Cardiac septum (tissue), 1 donor: ENCODE data around the gene SLC19A1. TPM values are rescaled to one million over a fixed set of nuclear protein-coding genes. Genes with fewer than 3 reads are reported as not detected.

Experiments
- DNase-seq: peaks from one replicate; pipeline ENCODE4 v3.0.0-alpha.2; 2020; ENCODE audit warnings: low spot score
- intact Hi-C: fragments of 100-400 bp; cut with DNase I; formaldehyde crosslinking; loops from one replicate; pipeline ENCODE4 v1.14.0; 2022
- total RNA-seq: library from RNA; stranded (reverse); fragmentation: NEBNext Ultra II Directional; extraction: Animal tissue kit (Norgen Biotek cat#: 25700); gene quantifications from one replicate; pipeline ENCODE4 v1.2.1, GENCODE V29; 2021
- donor health status: DM: no; HTN: no; CAD: no.

Gene SLC19A1
- total RNA-seq, 1 donor from 2014 or later: 2.7 TPM

DNA sequence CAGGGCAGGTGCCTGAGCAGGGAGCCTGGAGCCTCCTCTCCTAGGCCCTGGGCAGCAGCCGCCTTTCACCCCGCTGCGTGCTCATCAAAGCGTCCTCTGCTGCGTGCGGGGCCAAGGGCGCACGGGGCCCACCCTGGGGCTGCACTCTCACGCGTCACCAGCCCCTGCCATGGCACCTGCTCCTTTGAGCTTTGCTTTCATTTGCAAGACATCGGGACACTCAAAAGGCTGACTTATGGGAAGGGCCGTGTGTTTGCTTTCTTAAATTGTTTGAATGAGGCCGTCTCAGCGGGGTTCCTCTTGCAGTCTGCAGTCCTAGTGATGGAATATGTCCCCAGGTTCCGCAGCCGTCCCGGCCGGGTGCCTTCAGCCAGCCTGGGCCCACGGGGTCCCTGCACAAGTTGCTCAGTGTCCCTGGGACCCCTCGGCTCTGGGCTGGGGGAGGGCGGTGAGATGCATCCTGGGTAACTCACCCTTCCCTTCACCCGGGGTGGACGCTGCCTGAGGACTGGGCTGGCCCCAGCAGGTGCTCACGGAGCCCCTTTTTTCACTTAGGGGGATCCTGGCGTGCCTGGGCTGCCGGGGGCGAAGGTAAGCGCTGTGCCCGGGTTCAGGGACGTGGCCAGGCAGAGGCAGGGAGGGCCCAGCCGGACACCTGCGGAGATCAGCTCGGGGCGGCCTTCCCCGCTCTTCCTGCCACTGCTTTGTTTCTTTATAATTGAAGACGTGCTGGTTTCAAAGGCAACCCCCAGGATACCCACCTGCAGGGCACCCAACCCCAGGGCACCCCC, 53.1 kb downstream of the SLC19A1 start:
- no peak for DNase-seq
- intact Hi-C loops: no loop called here

DNA sequence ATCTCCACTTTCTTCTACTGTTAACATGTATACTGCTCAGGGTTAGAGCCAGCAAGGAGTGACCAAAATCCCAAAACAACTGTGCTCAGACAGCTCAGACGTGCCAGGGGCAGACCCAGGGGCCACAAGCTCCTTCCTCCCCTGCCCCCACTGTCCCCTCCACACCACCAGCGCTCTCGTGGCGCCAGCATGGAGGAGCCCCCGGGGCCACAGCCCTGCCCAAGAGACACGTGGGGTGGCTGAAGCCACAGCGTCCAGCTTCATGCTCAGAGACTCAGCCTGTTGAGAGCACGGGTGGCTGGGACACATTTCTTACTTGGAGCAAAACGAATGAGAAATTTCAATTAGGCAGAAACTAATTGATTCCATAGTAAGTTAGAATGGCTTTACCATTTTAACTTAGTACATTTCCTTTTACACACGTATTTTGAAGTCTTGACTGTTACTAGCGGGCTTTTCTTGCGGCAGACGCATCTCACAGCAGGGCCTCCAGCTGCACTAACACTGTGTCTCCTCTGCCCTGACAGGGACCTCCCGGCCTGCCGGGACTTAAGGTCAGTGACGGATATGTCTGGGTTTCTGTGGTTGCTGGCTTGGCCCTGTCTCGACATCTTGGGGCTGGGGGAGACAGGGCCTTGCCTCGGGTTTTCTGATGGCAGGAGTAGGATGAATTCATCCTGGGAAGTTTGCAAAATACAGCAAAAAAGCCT, 54.2 kb downstream of the SLC19A1 start:
- intact Hi-C loops: no loop called here
- DNase-seq: no peak

DNA sequence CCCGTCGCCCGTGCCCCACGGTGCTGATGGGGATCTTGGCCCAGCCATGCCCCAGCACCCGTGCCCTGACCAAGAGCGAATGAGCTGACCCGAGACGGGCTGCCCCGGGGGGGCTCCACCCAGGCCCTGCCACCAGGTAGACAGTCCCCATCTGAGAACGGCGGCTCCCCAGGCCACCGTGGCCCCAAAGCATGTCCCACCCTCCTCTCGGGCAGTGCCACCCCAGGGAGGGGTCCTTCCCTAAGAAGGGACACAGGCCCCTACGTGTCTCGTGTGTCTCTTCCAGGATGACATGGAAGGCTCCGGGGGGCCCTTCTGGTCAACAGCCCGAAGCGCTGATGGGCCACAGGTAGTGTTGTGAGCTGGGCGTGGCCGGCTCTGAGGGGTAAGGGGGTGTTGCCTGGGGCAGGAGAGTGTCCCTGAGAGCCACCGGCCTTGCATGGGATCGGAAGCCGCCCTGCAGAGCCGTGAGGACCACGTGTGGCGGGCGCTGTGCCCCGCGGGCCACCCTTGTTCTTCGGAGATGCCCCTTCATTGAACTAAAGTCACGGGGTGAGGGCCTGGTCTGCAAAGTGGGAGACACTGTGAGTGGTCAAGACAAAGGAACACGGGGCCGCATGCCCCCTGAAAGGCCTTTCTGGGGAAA, 55.0 kb downstream of the SLC19A1 start:
- intact Hi-C loops: no loop called here
- DNase-seq: no peak

DNA sequence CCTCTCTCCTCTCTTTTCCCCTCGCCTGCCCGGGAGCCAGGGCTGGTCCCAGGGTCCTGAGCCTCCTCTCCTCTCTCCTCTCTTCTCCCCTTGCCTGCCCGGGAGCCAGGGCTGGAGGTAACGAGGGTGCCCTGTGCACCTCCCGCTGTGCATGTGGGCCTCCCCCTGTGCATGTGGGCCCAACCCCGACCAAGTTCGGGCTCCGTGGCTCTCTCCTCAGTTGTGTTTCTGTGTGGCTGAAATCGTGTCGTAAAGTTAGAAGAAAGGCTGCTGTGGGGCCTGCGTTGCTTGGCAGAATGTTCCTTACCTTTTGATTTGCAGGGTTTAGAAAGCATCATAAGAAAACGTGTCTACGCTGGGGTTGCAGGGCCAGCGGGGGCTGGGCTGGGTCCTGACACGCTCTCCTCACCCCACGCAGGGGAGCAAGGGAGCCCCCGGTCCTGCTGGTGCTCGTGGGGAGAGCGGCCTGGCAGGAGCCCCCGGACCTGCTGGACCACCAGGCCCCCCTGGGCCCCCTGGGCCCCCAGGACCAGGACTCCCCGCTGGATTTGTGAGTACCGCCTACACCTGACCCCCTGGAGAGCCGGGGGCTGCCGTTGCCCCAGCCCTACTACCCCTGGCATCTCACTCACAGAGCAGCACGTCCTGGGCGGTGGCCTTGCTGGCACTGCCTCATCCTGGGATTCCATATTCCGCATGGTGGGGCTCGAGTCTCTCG, 55.6 kb downstream of the SLC19A1 start:
- intact Hi-C loops: no loop called here
- no peak for DNase-seq

DNA sequence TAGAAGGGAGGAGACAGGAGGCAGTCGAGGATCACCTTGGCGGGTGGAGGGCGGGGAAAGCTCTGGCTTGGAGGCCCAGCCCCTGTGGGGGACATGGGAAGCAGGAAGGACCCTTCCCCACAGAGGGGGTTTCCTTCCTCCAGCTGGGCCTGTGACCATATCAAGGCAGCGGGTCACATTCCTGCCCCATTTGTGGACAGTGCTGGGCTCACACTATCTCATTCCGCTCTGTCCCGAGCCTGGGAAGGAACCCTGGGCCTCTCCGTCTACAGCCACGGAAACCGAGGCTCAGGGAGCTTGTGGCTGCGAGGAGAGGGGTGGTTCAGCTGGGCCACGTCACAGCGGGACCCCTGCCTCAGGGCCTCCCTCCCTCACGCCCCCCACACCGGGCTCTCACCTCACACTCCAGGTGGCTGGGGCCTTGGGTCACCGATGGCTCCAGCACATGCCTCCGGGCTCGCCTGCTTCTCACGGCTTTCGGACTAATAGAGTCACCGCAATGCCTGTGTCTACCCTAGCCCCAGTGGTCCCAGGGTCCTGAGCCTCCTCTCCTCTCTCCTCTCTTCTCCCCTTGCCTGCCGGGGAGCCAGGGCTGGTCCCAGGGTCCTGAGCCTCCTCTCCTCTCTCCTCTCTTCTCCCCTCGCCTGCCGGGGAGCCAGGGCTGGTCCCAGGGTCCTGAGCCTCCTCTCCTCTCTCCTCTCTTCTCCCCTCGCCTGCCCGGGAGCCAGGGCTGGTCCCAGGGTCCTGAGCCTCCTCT, 56.4 kb downstream of the SLC19A1 start:
- DNase-seq: no peak
- intact Hi-C loops: no loop called here

DNA sequence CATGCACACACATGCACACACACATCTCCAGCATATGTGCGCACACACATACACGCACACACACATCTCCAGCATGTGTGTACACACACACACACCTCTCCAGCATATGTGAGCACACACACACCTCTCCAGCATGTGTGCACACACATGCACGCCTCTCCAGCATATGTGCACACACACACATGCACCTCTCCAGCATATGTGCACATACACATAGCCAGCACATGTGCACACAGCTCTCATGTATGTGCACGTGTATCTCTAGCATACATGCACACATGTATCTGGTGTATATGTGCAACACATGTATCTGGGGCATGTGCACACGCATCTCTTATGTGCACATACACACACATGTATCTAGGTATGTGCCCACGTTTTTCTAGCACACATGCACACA, 57.9 kb downstream of the SLC19A1 start:
- no peak for DNase-seq
- intact Hi-C loops: no loop called here

DNA sequence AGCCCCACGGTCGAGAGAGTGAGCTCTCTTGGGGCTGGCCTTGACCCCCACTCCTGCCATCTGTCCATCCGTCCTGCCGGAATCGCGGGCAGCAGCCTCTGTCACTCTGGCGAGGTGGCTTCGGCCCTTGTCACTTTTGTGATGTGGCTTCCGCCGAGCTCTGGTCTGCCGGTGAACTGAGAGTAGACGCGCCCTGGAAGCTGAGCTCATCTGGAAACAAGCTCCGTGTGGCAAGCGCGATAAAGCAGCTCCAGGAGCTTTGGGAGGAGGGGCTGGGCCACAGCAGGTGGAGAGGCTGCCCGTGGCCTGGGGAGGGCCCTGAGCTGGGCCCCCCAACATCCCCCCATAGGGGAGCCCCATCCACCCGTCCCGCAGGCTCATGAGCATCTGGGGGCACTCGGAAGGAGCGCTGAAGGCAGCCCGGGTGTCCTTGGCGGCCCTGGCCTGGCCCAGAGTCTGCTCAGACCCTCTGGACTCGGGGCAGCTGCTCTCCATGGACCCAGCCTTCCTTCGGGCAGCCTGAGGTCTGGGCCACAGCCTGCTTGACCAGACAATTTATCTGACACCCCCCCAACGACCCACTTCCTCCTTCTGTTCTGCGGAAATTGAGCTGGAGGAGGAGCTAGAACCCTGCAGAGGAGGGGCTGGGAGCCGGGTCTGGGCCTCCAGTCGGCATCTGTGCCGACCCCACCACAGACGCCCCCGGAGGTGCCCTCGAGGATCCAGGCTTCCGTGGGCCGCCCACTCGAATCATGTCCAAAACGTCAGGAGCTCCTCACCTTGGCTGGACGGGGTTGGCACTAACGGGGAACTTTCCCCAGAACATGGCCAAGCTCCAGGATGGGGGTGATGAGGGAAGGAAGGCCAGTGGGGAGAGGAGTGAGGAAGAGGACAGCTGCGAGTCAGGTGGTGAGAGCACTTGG, 59.1 kb downstream of the SLC19A1 start:
- DNase-seq: no peak
- intact Hi-C loops: no loop called here

DNA sequence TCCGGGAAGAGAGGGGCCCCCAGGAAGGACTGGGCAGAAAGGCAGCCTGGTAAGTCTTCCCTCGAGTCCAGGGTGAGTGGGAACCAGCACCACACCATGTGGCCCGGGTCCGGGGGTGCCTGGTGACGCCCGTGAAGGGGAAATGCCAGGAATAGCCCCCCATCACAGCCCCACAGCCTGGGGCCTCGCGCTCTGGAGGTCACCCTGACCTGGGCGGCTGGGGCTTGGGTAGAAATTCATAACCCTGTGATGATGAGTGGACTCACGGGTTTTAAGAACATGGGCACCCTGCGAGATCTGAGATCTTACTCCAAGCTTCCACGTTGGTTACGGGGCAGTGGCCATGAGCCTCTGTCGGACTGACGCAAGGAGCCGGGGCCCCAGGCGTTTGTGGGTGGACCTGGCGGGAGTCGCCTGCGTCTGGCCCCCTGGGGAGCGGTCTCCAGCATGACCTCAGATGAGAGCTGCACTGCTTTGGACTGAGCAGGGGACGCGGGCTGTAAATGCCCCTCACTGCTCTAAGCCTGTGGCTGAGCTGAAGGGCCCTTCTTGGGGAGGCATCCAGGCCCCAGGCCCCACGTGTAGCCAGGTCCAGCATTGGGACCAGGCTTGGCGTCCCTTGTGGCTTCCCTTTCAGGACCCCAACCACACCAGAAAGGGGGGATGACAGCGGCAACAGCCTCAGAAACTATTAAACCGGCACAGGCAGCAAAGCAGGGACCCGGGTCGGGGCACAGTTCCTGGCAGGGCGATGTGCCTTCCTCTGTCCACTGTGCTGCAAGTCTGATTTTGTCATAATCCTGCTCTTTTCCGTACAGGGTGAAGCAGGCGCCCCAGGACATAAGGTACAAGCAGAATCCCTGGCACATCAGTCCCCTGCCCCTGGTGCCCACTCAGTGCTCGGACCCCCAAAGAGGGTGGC, 60.0 kb downstream of the SLC19A1 start:
- no peak for DNase-seq
- intact Hi-C loops: no loop called here

DNA sequence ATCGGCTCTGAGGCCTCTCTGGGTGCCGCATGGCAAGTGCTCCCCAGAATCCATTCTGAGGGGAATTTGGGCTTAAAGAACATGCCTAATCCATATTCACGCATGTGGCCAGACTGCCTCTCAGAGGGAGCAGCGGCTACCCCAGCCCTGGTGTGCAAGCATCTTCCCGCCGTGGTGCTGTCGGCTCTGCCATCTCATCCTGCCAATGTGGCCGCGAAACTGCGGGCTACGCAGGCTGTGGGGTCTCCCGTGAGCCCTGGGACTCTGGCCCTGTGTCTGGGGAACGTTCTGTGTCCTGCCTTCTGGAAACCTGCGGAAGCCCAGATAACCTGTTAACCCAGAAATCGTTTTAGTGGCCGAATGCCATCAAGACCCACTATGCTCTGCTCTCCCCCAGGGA, 60.7 kb downstream of the SLC19A1 start:
- no peak for DNase-seq
- intact Hi-C loops: no loop called here

DNA sequence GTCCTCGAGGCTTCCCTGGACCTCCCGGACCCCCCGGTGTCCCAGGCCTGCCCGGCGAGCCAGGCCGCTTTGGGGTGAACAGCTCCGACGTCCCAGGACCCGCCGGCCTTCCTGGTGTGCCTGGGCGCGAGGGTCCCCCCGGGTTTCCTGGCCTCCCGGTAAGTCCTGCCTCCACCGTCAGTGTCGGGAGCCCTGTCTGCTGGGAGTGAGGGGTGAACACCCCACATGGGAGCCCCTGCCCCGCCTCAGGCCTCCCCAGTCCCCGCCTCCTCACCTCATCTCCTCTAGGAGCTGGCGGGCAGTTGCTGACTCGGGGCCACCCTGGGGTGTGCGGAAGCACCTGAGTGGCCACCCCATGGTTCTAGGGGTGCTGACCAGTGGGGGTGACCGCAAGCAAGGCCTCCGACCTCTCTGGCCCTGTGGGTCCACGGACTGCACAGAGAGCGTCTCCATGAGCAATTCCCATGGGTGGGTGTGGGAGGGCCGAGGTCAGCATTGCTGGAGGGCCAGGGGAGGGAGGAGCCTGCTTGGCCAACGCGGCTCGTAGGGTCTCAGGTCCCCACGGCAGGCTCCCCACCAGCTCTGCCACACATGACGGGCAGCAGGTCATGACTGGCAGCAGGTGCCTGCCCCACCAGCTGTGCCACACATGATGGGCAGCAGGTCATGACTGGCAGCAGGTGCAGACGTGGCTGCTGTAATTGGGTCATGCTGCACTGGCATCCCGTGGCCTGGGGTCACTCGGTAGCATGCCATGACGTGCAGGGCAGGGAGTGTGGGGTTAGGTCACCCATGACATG, 61.3 kb downstream of the SLC19A1 start:
- intact Hi-C loops: no loop called here
- no peak for DNase-seq

DNA sequence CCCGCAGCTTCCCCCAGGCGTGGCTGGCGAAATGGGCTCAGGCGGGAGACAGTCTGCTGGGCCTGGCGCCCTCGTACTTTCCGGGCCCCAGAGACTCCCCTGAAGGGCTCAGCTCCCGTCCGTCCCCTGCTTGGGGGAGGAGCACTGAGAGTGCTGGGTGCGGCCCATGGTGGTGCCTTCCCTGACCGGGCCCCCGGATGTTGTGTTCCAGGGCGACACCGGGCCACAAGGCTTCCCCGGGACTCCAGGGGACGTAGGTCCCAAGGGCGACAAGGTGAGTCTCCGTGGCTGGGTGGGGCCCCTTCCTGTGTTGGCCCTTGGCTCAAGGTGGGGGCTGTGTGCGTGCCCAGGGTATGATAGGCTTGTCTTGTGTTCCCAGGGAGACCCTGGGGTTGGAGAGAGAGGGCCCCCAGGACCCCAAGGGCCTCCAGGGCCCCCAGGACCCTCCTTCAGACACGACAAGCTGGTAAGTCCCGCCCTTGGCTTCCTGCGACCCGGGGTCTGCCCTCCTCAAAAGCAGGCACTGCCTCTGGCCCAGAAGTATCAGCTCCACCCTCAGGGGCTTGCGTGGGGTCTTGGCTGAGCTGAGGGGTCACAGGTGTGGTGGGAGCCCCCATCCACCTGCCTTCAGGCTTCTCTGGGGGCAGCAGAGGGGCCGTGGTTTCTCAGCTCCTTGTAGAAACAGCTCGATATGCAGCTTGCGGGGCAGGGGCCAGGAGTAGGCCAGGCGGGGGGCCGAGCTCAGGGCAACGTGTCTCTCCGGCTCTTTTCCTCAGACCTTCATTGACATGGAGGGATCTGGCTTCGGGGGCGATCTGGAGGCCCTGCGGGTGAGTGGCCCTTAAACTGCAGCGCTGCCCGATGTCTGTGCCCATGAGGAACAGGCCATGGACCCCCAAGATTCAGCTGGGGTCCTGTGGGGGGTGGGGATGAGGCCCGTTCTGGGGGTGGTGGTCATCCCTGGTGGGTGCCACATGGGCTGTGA, 62.3 kb downstream of the SLC19A1 start:
- intact Hi-C loops: loop anchor here (5.0 kb wide), 2 partner anchors 62 to 112 kb away; partner anchors contain the start of gene SLC19A1
- DNase-seq: no peak

DNA sequence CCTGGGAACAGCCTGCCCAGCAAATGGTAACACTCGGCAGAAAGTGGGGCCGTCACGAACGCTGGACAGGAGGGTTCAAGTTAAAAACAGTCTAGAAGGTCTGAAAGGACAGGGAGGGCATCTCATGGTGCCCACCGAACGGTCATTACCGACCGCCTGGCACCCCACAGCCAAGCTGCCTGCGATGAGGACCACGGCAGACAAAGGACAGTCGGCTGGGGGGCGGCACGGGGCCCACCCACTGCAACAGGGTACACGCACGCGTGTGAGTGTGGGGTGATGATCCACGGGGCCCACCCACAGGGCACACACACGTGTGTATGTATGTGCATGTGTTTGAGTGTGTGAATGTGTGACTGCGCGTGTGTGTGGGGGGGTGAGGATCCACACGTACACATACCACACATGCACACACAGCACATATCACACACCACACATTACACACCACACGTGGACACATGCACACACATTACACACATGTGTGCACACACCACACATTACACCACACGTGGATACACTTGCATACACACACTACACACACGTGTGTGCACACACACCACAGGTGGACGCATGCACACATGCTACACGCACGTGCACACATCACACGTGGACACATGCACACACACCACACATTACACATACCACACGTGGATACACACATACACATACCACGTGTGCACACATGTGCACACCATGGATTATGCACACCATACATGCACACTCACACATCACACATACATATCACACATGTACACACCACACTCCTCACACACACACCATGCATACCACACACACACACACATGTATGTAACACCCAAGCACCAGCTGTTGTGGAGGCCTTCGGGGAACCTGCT, 63.2 kb downstream of the SLC19A1 start:
- DNase-seq: no peak
- intact Hi-C loops: loop anchor here (5.0 kb wide), 2 partner anchors 63 to 113 kb away; partner anchors contain the start of gene SLC19A1

DNA sequence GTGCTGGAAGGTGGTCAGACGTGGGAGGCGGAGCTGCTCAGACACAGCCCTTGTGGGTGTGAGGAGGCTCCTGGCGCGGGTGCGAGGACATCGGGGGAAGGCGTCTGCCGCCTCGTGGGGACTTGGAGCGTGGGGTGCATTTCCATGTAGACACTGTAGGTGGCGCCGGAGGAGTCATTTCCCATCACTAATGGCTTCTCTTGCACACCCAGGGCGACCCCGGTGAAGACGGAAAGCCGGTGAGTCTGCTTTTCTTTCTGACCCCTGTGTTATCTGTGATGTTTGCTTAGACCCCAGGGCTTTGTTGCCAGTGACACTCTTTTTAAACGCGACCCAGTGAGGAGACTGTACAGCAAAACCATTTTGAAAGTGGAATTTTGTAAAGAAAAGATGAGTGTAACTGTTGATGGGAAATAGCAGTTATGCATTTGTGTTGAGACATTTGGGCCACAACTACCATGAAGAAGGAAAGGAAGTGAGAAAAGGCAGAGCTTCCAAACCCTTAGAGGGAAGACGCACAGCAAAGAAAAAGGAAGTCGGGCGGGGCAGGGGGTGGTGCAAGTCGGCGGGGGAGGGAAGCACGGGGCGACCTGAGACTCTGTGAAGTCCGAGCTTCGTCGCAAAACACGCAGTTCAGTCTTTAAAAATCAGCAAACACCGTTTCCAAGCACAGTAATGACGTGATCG, 64.0 kb downstream of the SLC19A1 start:
- peak; percentile 90 for DNase-seq
- intact Hi-C loops: loop anchor here (5.0 kb wide), 2 partner anchors 64 to 114 kb away; partner anchors contain the start of gene SLC19A1
